ENCODE results near the gene MARK1. TPM values are rescaled to one million over a fixed set of nuclear protein-coding genes. Genes with fewer than 3 reads are reported as not detected.

MARK1 gene
- total and polyA plus RNA-seq, 2 of the 13 experiments (the other 11 are each of a cell fraction or from before 2014, with no cell fraction given) = not detected

- TF ChIP-seq ZFY (CRISPR knock-in tag; IDR thresholded peaks at IDR 0.05) (peak; percentile 55), GATAD1 (CRISPR knock-in tag; IDR thresholded peaks at IDR 0.05) (0 out of 2 replicates have a peak, but pooled peaks have one; percentile 19), HOXA3 (CRISPR knock-in tag; IDR thresholded peaks at IDR 0.05) (0 out of 2 replicates have a peak, but pooled peaks have one; percentile 37), ZNF143 (CRISPR knock-in tag; IDR thresholded peaks at IDR 0.05) (peak; percentile 53; the same call in 1 of the 2 replicates), ZNF616 (CRISPR knock-in tag; IDR thresholded peaks at IDR 0.05; ENCODE audit: low read depth) (no peak), MEIS2 (CRISPR knock-in tag; IDR thresholded peaks at IDR 0.05) (peak; percentile 37; the same call in 1 of the 2 replicates), GABPB1 (CRISPR knock-in tag; IDR thresholded peaks at IDR 0.05) (peak; percentile 33; the same call in 1 of the 2 replicates), IRX3 (CRISPR knock-in tag; IDR thresholded peaks at IDR 0.05; ENCODE audit: borderline replicate concordance, low read depth) (no peak), USF2 (IDR thresholded peaks at IDR 0.05; ENCODE audit: low read depth, low read length) (no peak), USF2 (CRISPR knock-in tag; IDR thresholded peaks at IDR 0.05; ENCODE audit: borderline replicate concordance) (no peak), MXI1 (IDR thresholded peaks at IDR 0.05; ENCODE audit: borderline replicate concordance, low read depth, low read length) (no peak), MED13 (CRISPR knock-in tag; IDR thresholded peaks at IDR 0.05) (0 out of 2 replicates have a peak, but pooled peaks have one; percentile 38), HMGXB4 (CRISPR knock-in tag; IDR thresholded peaks at IDR 0.05; ENCODE audit: borderline replicate concordance in 1 of 2, low read depth in 1 of 2) (0 out of 4 replicates have a peak, but pooled peaks of 1 of the 2 experiments have one; percentile 17), RXRB (CRISPR knock-in tag; IDR thresholded peaks at IDR 0.05; ENCODE audit: borderline replicate concordance) (peak; percentile 74), TFAP4 (IDR thresholded peaks at IDR 0.05; ENCODE audit: borderline replicate concordance, low read depth) (0 out of 2 replicates have a peak, but pooled peaks have one; percentile 24), SALL1 (CRISPR knock-in tag; IDR thresholded peaks at IDR 0.05) (peak; percentile 71), ELF1 (CRISPR knock-in tag; IDR thresholded peaks at IDR 0.05) (peak; percentile 52), SOX6 (IDR thresholded peaks at IDR 0.05) (no peak), SOX6 (CRISPR knock-in tag; IDR thresholded peaks at IDR 0.05) (peak; percentile 57), HDAC2 (CRISPR knock-in tag; IDR thresholded peaks at IDR 0.05) (peak; percentile 35; the same call in 1 of the 2 replicates), ZSCAN30 (CRISPR knock-in tag; IDR thresholded peaks at IDR 0.05) (peak; percentile 58; the same call in 1 of the 2 replicates), ZNF430 (CRISPR knock-in tag; IDR thresholded peaks at IDR 0.05) (0 out of 2 replicates have a peak, but pooled peaks have one; percentile 22), ZNF264 (CRISPR knock-in tag; IDR thresholded peaks at IDR 0.05) (0 out of 2 replicates have a peak, but pooled peaks have one; percentile 42), PTBP1 (IDR thresholded peaks at IDR 0.05; ENCODE audit: low read depth, low read length, poor library complexity, severe bottlenecking) (no peak), FOXA3 (CRISPR knock-in tag; IDR thresholded peaks at IDR 0.05) (0 out of 2 replicates have a peak, but pooled peaks have one; percentile 11)
Observed at GRCh38 chr1:220691053-220691684, 163.2 kb downstream of the MARK1 start (continued).
